Ishikawa (cell line): ENCODE data around the gene ZBTB8B.

ENCODE experiments used
- CEBPB ChIP-seq: IDR thresholded peaks from 2 replicates; pipeline ENCODE4 v1.6.1; 2012
- CREB1 ChIP-seq: IDR thresholded peaks from 2 replicates; pipeline ENCODE4 v1.6.1; 2012; ENCODE audit warnings: low read depth
- EGR1 ChIP-seq: IDR thresholded peaks from 2 replicates; pipeline ENCODE4 v1.6.1; 2012
- EP300 ChIP-seq: IDR thresholded peaks from 2 replicates; pipeline ENCODE4 v1.6.1; 2012; ENCODE audit warnings: borderline replicate concordance
- MAX ChIP-seq: IDR thresholded peaks from 2 replicates; pipeline ENCODE4 v1.6.1; 2012
- NFIC ChIP-seq: IDR thresholded peaks from 2 replicates; pipeline ENCODE4 v1.6.1; 2012
- RAD21 ChIP-seq: IDR thresholded peaks from 2 replicates; pipeline ENCODE4 v1.6.1; 2012; ENCODE audit warnings: low read depth
- REST ChIP-seq: IDR thresholded peaks from 2 replicates; pipeline ENCODE4 v1.6.1; 2012; ENCODE audit warnings: low read depth, mild to moderate bottlenecking
- TAF1 ChIP-seq: IDR thresholded peaks from 2 replicates; pipeline ENCODE4 v1.6.1; 2012; ENCODE audit warnings: low read depth, mild to moderate bottlenecking
- TCF12 ChIP-seq: IDR thresholded peaks from 2 replicates; pipeline ENCODE4 v1.6.1; 2012; ENCODE audit warnings: low read depth
- TEAD4 ChIP-seq: IDR thresholded peaks from 2 replicates; pipeline ENCODE4 v1.6.1; 2012
- USF1 ChIP-seq: IDR thresholded peaks from 2 replicates; pipeline ENCODE4 v1.6.1; 2012
- YY1 ChIP-seq: IDR thresholded peaks from 2 replicates; pipeline ENCODE4 v1.6.1; 2012; ENCODE audit warnings: low read depth
- ZBTB7A ChIP-seq: IDR thresholded peaks from 2 replicates; pipeline ENCODE4 v1.6.1; 2012; ENCODE audit warnings: low read depth

Gene ZBTB8B

GRCh38 chr1:32489774-32490454 lies 25.0 kb downstream of the ZBTB8B start:
- TF ChIP-seq CEBPB (no peak), RAD21 (no peak), MAX (no peak), TEAD4 (no peak), EP300 (no peak), TAF1 (no peak), ZBTB7A (no peak), NFIC (no peak), REST (no peak), TCF12 (no peak), CREB1 (no peak)

- TF ChIP-seq TAF1 (no peak), EGR1 (no peak), YY1 (no peak), ZBTB7A (no peak), NFIC (no peak)
Measured at GRCh38 chr1:32491386-32491785, 26.5 kb downstream of the ZBTB8B start.

- TF ChIP-seq MAX (no peak), TCF12 (no peak), EP300 (no peak), RAD21 (no peak), EGR1 (no peak), REST (no peak), USF1 (no peak), CEBPB (no peak), ZBTB7A (no peak), NFIC (no peak), TEAD4 (no peak)
Measured at GRCh38 chr1:32494196-32494595, 29.3 kb downstream of the ZBTB8B start.

- TF ChIP-seq CEBPB (no peak), EGR1 (no peak), ZBTB7A (no peak)
Measured at GRCh38 chr1:32494711-32495337, 30.0 kb downstream of the ZBTB8B start.

- no peak for TF ChIP-seq TAF1
- TF ChIP-seq USF1: no peak
- TF ChIP-seq TCF12: no peak
- no peak for TF ChIP-seq EGR1
- no peak for TF ChIP-seq NFIC
- TF ChIP-seq RAD21: no peak
Measured at GRCh38 chr1:32496127-32496526, 31.3 kb downstream of the ZBTB8B start.

- no peak for TF ChIP-seq EP300
- no peak for TF ChIP-seq YY1
- no peak for TF ChIP-seq REST
- no peak for TF ChIP-seq RAD21
- TF ChIP-seq TAF1: no peak
- no peak for TF ChIP-seq TEAD4
- no peak for TF ChIP-seq EGR1
- TF ChIP-seq TCF12: no peak
- TF ChIP-seq CEBPB: no peak
- TF ChIP-seq NFIC: no peak
- TF ChIP-seq MAX: no peak
Measured at GRCh38 chr1:32498751-32499150, 33.9 kb downstream of the ZBTB8B start.
